ENCODE data around the gene UHRF1.
"Not testable (repeated sequence)": the region's sequence is repeated elsewhere in the genome, so short reads cannot be mapped to it uniquely, and the experiment has no call there.

GRCh38 chr19:4950650-4951049, 41.3 kb downstream of the UHRF1 start:
- not testable (repeated sequence) for TF ChIP-seq POLR2A (IDR thresholded peaks at IDR 0.05; ENCODE audit: low read depth, low read length); POLR2AphosphoS5 (IDR thresholded peaks at IDR 0.05; ENCODE audit: low read depth, low read length); TAF1 (IDR thresholded peaks at IDR 0.05; ENCODE audit: borderline replicate concordance, low read depth, low read length)
